CD14-positive monocyte (primary cell): ENCODE results near the gene MTMR10. TPM values are rescaled to one million over a fixed set of nuclear protein-coding genes. Genes with fewer than 3 reads are reported as not detected.
A peak's percentile ranks its signal among the peaks of the same experiment; 100 is the strongest.

ENCODE experiments used
- DNase-seq, 3 donors: peaks; one replicate each; pipeline ENCODE4 v3.0.0-alpha.2; 2011 to 2022
- H2AFZ ChIP-seq: 2 replicates; pipeline ENCODE4 v1.6.0; 2012; ENCODE audit warnings: mild to moderate bottlenecking, low read depth, low read length, inconsistent platforms; ENCODE audit not compliant: insufficient read depth, poor library complexity, severe bottlenecking
- H3K27ac ChIP-seq, 2 donors: 1 replicate in 1 of 2; 2 replicates in 1 of 2; pipeline ENCODE4 v1.5.1; 2012 to 2013; ENCODE audit warnings: low read length in 2 of 2, control low read depth in 1 of 2, inconsistent platforms in 1 of 2, low read depth in 1 of 2, mild to moderate bottlenecking in 1 of 2
- H3K27me3 ChIP-seq, 2 donors: one replicate each; pipeline versions ENCODE4 v1.6.0 to v1.6.1; 2011 to 2013; ENCODE audit warnings: low read length in 2 of 2; ENCODE audit not compliant: control insufficient read depth in 2 of 2, insufficient read depth in 2 of 2
- H3K36me3 ChIP-seq, 2 donors: replicated peaks in 1 of 2; 1 replicate in 1 of 2; 2 replicates in 1 of 2; pipeline versions ENCODE4 v1.5.1 to v1.6.1; 2012 to 2013; ENCODE audit warnings: low read length in 2 of 2, control low read depth in 1 of 2, inconsistent platforms in 1 of 2, mild to moderate bottlenecking in 1 of 2; ENCODE audit not compliant: insufficient read depth in 2 of 2, control insufficient read depth in 1 of 2
- H3K4me1 ChIP-seq, 2 donors: 1 replicate in 1 of 2; 2 replicates in 1 of 2; pipeline versions ENCODE4 v1.5.1 to v1.6.1; 2012 to 2013; ENCODE audit warnings: low read length in 2 of 2, control low read depth in 1 of 2, inconsistent platforms in 1 of 2, mild to moderate bottlenecking in 1 of 2, moderate library complexity in 1 of 2; ENCODE audit not compliant: insufficient read depth in 2 of 2, control insufficient read depth in 1 of 2
- H3K4me2 ChIP-seq: replicated peaks from 2 replicates; pipeline ENCODE3; 2012; ENCODE audit warnings: low read length, moderate library complexity, mild to moderate bottlenecking; ENCODE audit not compliant: poor library complexity, severe bottlenecking; ENCODE audit errors: extremely low read depth
- H3K4me3 ChIP-seq, 3 experiments: fragments of 200-600 bp in 1 of 3; sonication (generic) in 1 of 3; replicated peaks in 1 of 3; 1 replicate in 2 of 3; 2 replicates in 1 of 3; pipeline ENCODE4 v1.5.1; 2011 to 2013; ENCODE audit warnings: low read length in 3 of 3, mild to moderate bottlenecking in 3 of 3, control low read depth in 2 of 3, low read depth in 2 of 3, inconsistent platforms in 1 of 3, moderate library complexity in 1 of 3
- H3K79me2 ChIP-seq: 2 replicates; pipeline ENCODE4 v1.6.0; 2012; ENCODE audit warnings: mild to moderate bottlenecking, control low read depth, inconsistent platforms, low read length, moderate library complexity; ENCODE audit not compliant: insufficient read depth
- H3K9ac ChIP-seq: 2 replicates; pipeline ENCODE4 v1.6.0; 2017; ENCODE audit warnings: low read length, mild to moderate bottlenecking; ENCODE audit not compliant: insufficient read depth, poor library complexity, severe bottlenecking
- H3K9me3 ChIP-seq, 2 donors: replicated peaks in 1 of 2; 1 replicate in 1 of 2; 2 replicates in 1 of 2; pipeline versions ENCODE4 v1.5.1 to v1.6.1; 2012 to 2013; ENCODE audit warnings: low read length in 2 of 2, control low read depth in 1 of 2; ENCODE audit not compliant: control insufficient read depth in 1 of 2, insufficient read depth in 1 of 2
- H4K20me1 ChIP-seq: 2 replicates; pipeline ENCODE4 v1.6.0; 2012; ENCODE audit warnings: mild to moderate bottlenecking, low read length, control low read depth, moderate library complexity; ENCODE audit not compliant: insufficient read depth
- H3K27ac Mint-ChIP-seq, 7 donors: one replicate each; pipeline ENCODE4 v1.8.0; 2020; ENCODE audit warnings: mild to moderate bottlenecking in 7 of 7, mixed read lengths in 7 of 7, moderate library complexity in 6 of 7, inconsistent platforms in 2 of 7
- H3K27me3 Mint-ChIP-seq, 3 donors: one replicate each; pipeline ENCODE4 v1.8.0; 2021 to 2022; ENCODE audit warnings: low read depth in 3 of 3, mild to moderate bottlenecking in 3 of 3, mixed read lengths in 3 of 3, moderate library complexity in 3 of 3, inconsistent platforms in 1 of 3
- H3K36me3 Mint-ChIP-seq, 2 donors: one replicate each; pipeline ENCODE4 v1.8.0; 2020; ENCODE audit warnings: mixed read lengths in 2 of 2, inconsistent platforms in 1 of 2, mild to moderate bottlenecking in 1 of 2
- H3K4me1 Mint-ChIP-seq: one replicate; pipeline ENCODE4 v1.8.0; 2020; ENCODE audit warnings: mild to moderate bottlenecking, mixed read lengths
- H3K4me3 Mint-ChIP-seq, 2 donors: one replicate each; pipeline ENCODE4 v1.8.0; 2020; ENCODE audit warnings: mild to moderate bottlenecking in 2 of 2, mixed read lengths in 2 of 2, moderate library complexity in 1 of 2
- H3K9me3 Mint-ChIP-seq, 7 donors: one replicate each; pipeline ENCODE4 v1.8.0; 2020 to 2022; ENCODE audit warnings: mixed read lengths in 7 of 7, mild to moderate bottlenecking in 6 of 7, moderate library complexity in 6 of 7, inconsistent platforms in 2 of 7
- WGBS: methylation state at CpG from one replicate; pipeline ENCODE4 v1.1.5; 2013; ENCODE audit warnings: missing lambda C conversion rate; ENCODE audit not compliant: insufficient coverage; 5-methylcytosine and 5-hydroxymethylcytosine counted together
- intact Hi-C, 2 donors: fragments of 100-400 bp; cut with micrococcal nuclease; formaldehyde crosslinking; loops; one replicate each; pipeline versions ENCODE4 v1.15.0 to v1.15.1; 2023
- polyA plus RNA-seq, 3 donors: library from polyadenylated mRNA; depleted of rRNA in 1 of 3; unstranded in 2 of 3; stranded (reverse) in 1 of 3; fragments of 300-500 nt in 2 of 3; fragments of >200 nt in 1 of 3; fragmentation: Illumina TruSeq in 2 of 3; gene quantifications; 1 replicate in 2 of 3; 2 replicates in 1 of 3; pipeline ENCODE4 v1.2.3, GENCODE V29; 2012 to 2021
- TF ChIP-seq, protein P1 (sequence below): fragments of 200-600 bp; IDR thresholded peaks from one replicate; pipeline ENCODE4 v1.8.0; 2022; ENCODE audit warnings: antibody characterized with exemption, mild to moderate bottlenecking

The MTMR10 gene
- polyA plus RNA-seq, 3 donors = 8.7 to 23.3 (median 15.9) TPM

DNA sequence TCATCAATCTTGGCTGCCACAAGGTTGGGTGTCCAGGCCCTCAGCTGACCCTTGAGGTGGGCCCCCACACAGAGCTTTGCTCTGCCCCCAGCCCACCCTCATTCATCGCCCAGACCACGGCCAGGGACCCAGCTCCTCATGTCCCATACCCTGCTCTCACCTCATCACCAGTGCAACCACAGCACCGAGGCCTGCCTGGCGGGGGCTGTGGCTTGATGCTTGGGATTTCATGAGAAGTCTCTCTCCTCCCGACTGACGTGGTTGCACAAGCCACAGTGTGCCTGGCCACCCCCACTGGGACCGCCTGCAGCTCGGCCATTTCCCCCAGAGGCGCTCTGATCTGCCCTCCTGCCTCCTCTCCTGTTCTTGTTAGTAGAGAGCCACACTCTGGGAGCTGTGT is 45.4 kb upstream of the MTMR10 start:
- no peaks in the 10 kb centered on the region for H3K36me3 ChIP-seq
- no peak overlapping the region for H3K4me2 ChIP-seq
- Mint-ChIP-seq H3K4me1 (peaks cover under 1% of the 10 kb centered on the region), H3K36me3 (no peaks in the 10 kb centered on the region), H3K27me3 (peaks cover 0 to 1% (median 0%) of the 10 kb centered on the region in 3 donors), H3K27ac (no peak overlapping the region), H3K4me3 (no peak overlapping the region), H3K9me3 (peaks cover 0 to 1% (median 0%) of the 10 kb centered on the region in 7 donors)
- no peak overlapping the region for H2AFZ ChIP-seq
- DNase-seq = no peak
- TF ChIP-seq, protein P1, sequence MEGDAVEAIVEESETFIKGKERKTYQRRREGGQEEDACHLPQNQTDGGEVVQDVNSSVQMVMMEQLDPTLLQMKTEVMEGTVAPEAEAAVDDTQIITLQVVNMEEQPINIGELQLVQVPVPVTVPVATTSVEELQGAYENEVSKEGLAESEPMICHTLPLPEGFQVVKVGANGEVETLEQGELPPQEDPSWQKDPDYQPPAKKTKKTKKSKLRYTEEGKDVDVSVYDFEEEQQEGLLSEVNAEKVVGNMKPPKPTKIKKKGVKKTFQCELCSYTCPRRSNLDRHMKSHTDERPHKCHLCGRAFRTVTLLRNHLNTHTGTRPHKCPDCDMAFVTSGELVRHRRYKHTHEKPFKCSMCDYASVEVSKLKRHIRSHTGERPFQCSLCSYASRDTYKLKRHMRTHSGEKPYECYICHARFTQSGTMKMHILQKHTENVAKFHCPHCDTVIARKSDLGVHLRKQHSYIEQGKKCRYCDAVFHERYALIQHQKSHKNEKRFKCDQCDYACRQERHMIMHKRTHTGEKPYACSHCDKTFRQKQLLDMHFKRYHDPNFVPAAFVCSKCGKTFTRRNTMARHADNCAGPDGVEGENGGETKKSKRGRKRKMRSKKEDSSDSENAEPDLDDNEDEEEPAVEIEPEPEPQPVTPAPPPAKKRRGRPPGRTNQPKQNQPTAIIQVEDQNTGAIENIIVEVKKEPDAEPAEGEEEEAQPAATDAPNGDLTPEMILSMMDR = no peak
- H3K27ac ChIP-seq = no peak overlapping the region
- WGBS = 95% methylated on average over 4 of the region's 9 CpGs
- intact Hi-C loops = no loop called here
- H3K4me1 ChIP-seq = no peaks in the 10 kb centered on the region
- no peak overlapping the region for H3K9ac ChIP-seq
- no peaks in the 10 kb centered on the region for H3K27me3 ChIP-seq
- H4K20me1 ChIP-seq = no peaks in the 10 kb centered on the region
- no peaks in the 10 kb centered on the region for H3K9me3 ChIP-seq
- H3K79me2 ChIP-seq = no peaks in the 10 kb centered on the region
- no peak overlapping the region for H3K4me3 ChIP-seq

DNA sequence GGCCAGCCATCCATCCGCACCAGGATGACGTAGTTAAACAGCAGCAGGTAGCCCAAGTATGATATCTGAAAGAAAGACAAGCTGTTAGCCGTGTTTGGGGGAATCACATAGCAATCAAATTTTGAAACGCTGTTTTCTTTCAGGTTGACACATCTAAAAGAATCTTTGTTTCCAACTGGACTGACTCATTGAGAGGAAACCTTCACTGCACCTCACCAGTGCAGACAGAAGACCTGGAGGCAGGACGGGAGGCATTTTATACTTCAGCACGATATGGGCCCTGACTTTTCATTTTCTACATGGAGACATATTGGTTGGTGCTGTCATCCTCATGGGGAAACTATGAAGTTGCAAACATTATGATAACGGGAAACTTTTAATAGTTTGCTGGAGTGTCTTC is 44.2 kb upstream of the MTMR10 start:
- H3K4me3 ChIP-seq = no peak overlapping the region
- 100% methylated on average over 4 of the region's 7 CpGs for WGBS
- Mint-ChIP-seq H3K4me1 (peaks cover 3% of the 10 kb centered on the region), H3K27me3 (no peaks in the 10 kb centered on the region), H3K36me3 (no peaks in the 10 kb centered on the region), H3K4me3 (no peak overlapping the region), H3K9me3 (peaks cover 0 to 1% (median 0%) of the 10 kb centered on the region in 7 donors), H3K27ac (peak overlapping the region in 1 of 7 donors; percentile 32)
- no peak overlapping the region for H2AFZ ChIP-seq
- no peaks in the 10 kb centered on the region for H3K36me3 ChIP-seq
- TF ChIP-seq, protein P1 = no peak
- H4K20me1 ChIP-seq = no peaks in the 10 kb centered on the region
- H3K9ac ChIP-seq = no peak overlapping the region
- no peak for DNase-seq
- no peaks in the 10 kb centered on the region for H3K9me3 ChIP-seq
- H3K27ac ChIP-seq = no peak overlapping the region
- intact Hi-C loops = no loop called here
- no peak overlapping the region for H3K4me2 ChIP-seq
- no peaks in the 10 kb centered on the region for H3K79me2 ChIP-seq
- no peaks in the 10 kb centered on the region for H3K4me1 ChIP-seq
- no peaks in the 10 kb centered on the region for H3K27me3 ChIP-seq
